SJSA1 (cell line): Measurements from ENCODE around the gene UCMA. TPM values are rescaled to one million over a fixed set of nuclear protein-coding genes. Genes with fewer than 3 reads are reported as not detected.
"Not testable (repeated sequence)": the region's sequence is repeated elsewhere in the genome, so short reads cannot be mapped to it uniquely, and the experiment has no call there.

Experiments
- DNase-seq, 2 experiments: peaks; one replicate each; pipeline ENCODE4 v3.0.0-alpha.2; 2015 to 2020; ENCODE audit warnings: low spot score in 2 of 2, low read depth in 1 of 2
- H3K27ac ChIP-seq: fragments of 250-450 bp; sonication (Bioruptor Pico); 2 replicates; pipeline ENCODE4 v1.5.1; 2020; ENCODE audit warnings: mild to moderate bottlenecking, moderate library complexity
- H3K27me3 ChIP-seq: fragments of 250-450 bp; sonication (Bioruptor Pico); replicated peaks from 2 replicates; pipeline ENCODE4 v1.5.1; 2020; ENCODE audit warnings: mild to moderate bottlenecking, moderate library complexity
- H3K36me3 ChIP-seq: fragments of 250-450 bp; sonication (Bioruptor Pico); 2 replicates; pipeline ENCODE4 v1.5.1; 2020; ENCODE audit warnings: mild to moderate bottlenecking
- H3K4me1 ChIP-seq: fragments of 250-450 bp; sonication (Bioruptor Pico); replicated peaks from 2 replicates; pipeline ENCODE4 v1.6.1; 2021; ENCODE audit warnings: mild to moderate bottlenecking
- H3K4me3 ChIP-seq: fragments of 250-450 bp; sonication (Bioruptor Pico); 2 replicates; pipeline ENCODE4 v1.5.1; 2020; ENCODE audit warnings: mild to moderate bottlenecking
- H3K9me3 ChIP-seq: fragments of 250-450 bp; sonication (Bioruptor Pico); replicated peaks from 2 replicates; pipeline ENCODE4 v1.5.1; 2020; ENCODE audit warnings: mild to moderate bottlenecking
- total RNA-seq: library from RNA; depleted of rRNA; stranded (reverse); fragments of >200 nt; shearing (Covaris generic); gene quantifications from 2 replicates; pipeline ENCODE4 v1.2.3, GENCODE V29; 2014; rRNA removed

The UCMA gene
- total RNA-seq, result not detected in 2 replicates

- peaks cover 4% of the 10 kb centered on the region; the same call in 1 of the 2 replicates for H3K27me3 ChIP-seq
- H3K36me3 ChIP-seq, result no peaks in the 10 kb centered on the region
- no peaks in the 10 kb centered on the region for H3K9me3 ChIP-seq
- no peaks in the 10 kb centered on the region for H3K4me1 ChIP-seq
- H3K27ac ChIP-seq, result no peak within 1 kb of the TSS
- H3K4me3 ChIP-seq, result no peak within 1 kb of the TSS
- no peak for DNase-seq
Observed at GRCh38 chr10:13234172-13234571, at the start of gene UCMA. TSS of gene UCMA (minus strand) at chr10:13234374. CDS start at chr10:13234258, 116 bp downstream.

DNA sequence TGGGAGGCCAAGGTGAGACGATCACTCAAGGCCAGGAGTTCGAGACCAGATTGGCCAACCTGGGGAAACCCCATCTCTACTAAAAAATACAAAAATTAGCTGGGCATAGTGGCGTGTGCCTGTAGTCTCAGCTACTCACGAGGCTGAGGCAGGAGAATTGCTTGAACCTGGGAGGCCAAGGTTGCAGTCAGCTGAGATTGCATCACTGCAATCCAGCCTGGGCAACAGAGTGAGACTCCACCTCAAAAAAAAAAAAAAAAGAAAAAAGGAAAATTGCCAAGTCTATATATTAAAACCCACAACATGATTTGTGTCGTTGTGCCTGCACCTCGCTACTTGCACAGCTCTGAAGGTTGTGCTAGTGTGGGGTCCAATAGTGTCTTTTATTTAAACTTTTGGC lies 48.2 kb upstream of the UCMA start:
- H3K27ac ChIP-seq, H3K36me3 ChIP-seq, H3K4me3 ChIP-seq, H3K9me3 ChIP-seq, H3K4me1 ChIP-seq, DNase-seq, H3K27me3 ChIP-seq: not testable (repeated sequence)

- no peaks in the 10 kb centered on the region for H3K9me3 ChIP-seq
- H3K36me3 ChIP-seq, result no peaks in the 10 kb centered on the region; the same call in 1 of the 2 replicates
- H3K4me1 ChIP-seq, result no peaks in the 10 kb centered on the region
- no peak overlapping the region for H3K4me3 ChIP-seq
- no peak overlapping the region for H3K27ac ChIP-seq
- no peak for DNase-seq
- no peaks in the 10 kb centered on the region for H3K27me3 ChIP-seq
Observed at GRCh38 chr10:13276749-13277365, 42.7 kb upstream of the UCMA start.

DNA sequence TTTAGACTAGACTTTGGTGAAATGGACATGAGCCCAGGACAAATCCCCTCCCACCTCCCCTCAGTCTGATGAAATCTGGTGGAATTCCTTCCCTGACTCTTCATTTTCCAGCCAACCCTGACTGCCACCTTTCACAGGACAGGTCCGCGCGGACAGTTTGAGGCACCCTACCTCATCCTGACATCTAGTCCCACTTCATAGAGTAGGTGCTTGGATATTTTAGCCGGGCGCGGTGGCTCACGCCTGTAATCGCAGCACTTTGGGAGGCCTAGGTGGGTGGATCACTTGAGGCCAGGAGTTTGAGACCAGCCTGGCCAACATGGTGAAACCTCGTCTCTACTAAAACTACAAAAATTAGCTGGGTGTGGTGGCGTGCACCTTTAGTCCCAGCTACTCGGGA lies 42.0 kb upstream of the UCMA start:
- H3K27me3 ChIP-seq, H3K27ac ChIP-seq, H3K4me1 ChIP-seq, H3K9me3 ChIP-seq, H3K36me3 ChIP-seq, DNase-seq, H3K4me3 ChIP-seq: not testable (repeated sequence)

DNA sequence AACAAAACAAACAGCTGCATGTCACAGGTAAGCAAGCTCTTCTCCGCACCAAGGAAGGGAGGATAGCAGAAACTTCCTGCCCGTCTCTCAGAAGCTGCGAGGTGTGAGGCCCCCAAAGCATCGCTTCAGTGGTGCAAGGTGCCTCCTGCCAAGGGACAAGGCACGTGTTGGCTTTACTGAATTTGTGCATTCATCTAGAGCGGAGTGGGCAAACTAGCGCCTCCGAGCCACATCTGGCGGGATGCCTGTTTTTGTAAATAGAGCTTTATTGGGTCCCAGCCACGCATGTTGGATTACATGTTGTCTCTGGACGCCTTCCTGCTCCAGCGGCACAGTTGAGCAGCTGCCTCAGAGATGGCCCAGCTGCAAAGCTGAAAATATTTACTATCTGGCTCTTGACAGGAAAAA lies 38.0 kb upstream of the UCMA start:
- peaks cover 3% of the 10 kb centered on the region; the same call in 1 of the 2 replicates for H3K4me1 ChIP-seq
- H3K9me3 ChIP-seq, result no peaks in the 10 kb centered on the region
- no peak for DNase-seq
- no peak overlapping the region for H3K4me3 ChIP-seq
- no peaks in the 10 kb centered on the region for H3K36me3 ChIP-seq
- H3K27me3 ChIP-seq, result no peaks in the 10 kb centered on the region
- no peak overlapping the region for H3K27ac ChIP-seq

- no peak overlapping the region for H3K4me3 ChIP-seq
- H3K27me3 ChIP-seq, result no peaks in the 10 kb centered on the region
- H3K36me3 ChIP-seq, result no peaks in the 10 kb centered on the region
- no peak overlapping the region for H3K27ac ChIP-seq
- peaks cover 3% of the 10 kb centered on the region; the same call in 1 of the 2 replicates for H3K4me1 ChIP-seq
- peak; percentile 31 to 51 for DNase-seq
- no peaks in the 10 kb centered on the region for H3K9me3 ChIP-seq
Observed at GRCh38 chr10:13271552-13272163, 37.5 kb upstream of the UCMA start.

GRCh38 chr10:13270877-13271551 lies 36.8 kb upstream of the UCMA start:
- Histone ChIP-seq H3K4me1 (peaks cover 3% of the 10 kb centered on the region; the same call in 1 of the 2 replicates), H3K36me3 (no peaks in the 10 kb centered on the region), H3K27ac (no peak overlapping the region), H3K27me3 (no peaks in the 10 kb centered on the region), H3K9me3 (no peaks in the 10 kb centered on the region), H3K4me3 (no peak overlapping the region)
- no peak for DNase-seq

- DNase-seq, result no peak
Observed at GRCh38 chr10:13268841-13269240, 34.7 kb upstream of the UCMA start.

DNA sequence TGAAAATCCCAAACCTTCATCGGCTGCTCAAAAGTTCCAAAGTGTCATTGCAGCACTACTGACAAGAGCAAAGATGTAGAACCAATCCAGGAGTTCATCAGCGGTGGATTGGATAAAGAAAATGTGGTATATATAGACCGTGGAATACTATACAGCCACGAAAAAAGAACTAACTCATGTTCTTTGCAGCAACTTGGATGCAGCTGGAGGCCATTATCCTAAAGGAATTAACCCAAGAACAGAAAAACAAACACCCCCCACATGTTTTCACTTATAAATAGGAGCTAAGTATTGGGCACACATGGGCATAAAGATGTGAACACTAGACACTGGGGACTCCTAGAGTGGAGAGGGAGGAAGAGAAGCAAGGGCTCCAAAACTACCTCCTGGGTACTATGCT lies 34.1 kb upstream of the UCMA start:
- Histone ChIP-seq H3K27ac (no peak overlapping the region), H3K27me3 (no peaks in the 10 kb centered on the region; the same call in 1 of the 2 replicates), H3K9me3 (no peaks in the 10 kb centered on the region), H3K36me3 (no peaks in the 10 kb centered on the region), H3K4me3 (no peak overlapping the region), H3K4me1 (peaks cover 3% of the 10 kb centered on the region; the same call in 1 of the 2 replicates)
- no peak for DNase-seq

More at GRCh38 chr10:13268841-13269240, 34.7 kb upstream of the UCMA start:
- Histone ChIP-seq H3K4me1 (peaks cover 3% of the 10 kb centered on the region; the same call in 1 of the 2 replicates), H3K9me3 (no peaks in the 10 kb centered on the region), H3K4me3 (no peak overlapping the region), H3K27ac (no peak overlapping the region), H3K36me3 (no peaks in the 10 kb centered on the region), H3K27me3 (no peaks in the 10 kb centered on the region; the same call in 1 of the 2 replicates)

- no peak overlapping the region for H3K4me3 ChIP-seq
- no peaks in the 10 kb centered on the region for H3K4me1 ChIP-seq
- no peaks in the 10 kb centered on the region for H3K36me3 ChIP-seq
- no peak overlapping the region for H3K27ac ChIP-seq
- DNase-seq, result no peak
- no peaks in the 10 kb centered on the region for H3K9me3 ChIP-seq
- no peaks in the 10 kb centered on the region; the same call in 1 of the 2 replicates for H3K27me3 ChIP-seq
Observed at GRCh38 chr10:13263591-13263990, 29.4 kb upstream of the UCMA start.

DNA sequence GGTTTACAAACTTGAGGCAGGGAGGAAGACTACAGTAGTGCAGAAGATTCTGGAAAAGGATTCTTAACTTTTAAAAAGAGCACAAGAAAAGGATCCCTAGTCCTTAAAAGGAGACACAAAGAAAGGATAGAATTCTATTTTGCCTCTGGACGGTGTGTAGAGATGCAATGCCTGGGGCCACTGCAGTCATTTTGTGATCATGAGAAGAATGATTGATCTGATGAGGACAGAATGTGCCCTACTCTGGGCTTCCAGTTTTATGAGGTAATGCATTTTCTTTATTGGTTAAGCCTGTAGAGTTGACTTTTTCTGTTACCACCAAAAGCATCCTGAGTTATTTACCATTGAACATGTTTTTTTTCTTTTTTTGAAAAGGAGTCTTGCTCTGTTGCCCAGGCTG lies 28.3 kb upstream of the UCMA start:
- DNase-seq, result no peak
- Histone ChIP-seq H3K4me1 (no peaks in the 10 kb centered on the region), H3K27me3 (no peaks in the 10 kb centered on the region; the same call in 1 of the 2 replicates), H3K36me3 (no peaks in the 10 kb centered on the region), H3K9me3 (no peaks in the 10 kb centered on the region), H3K27ac (no peak overlapping the region), H3K4me3 (no peak overlapping the region)

GRCh38 chr10:13257621-13258140 lies 23.5 kb upstream of the UCMA start:
- no peak for DNase-seq
- Histone ChIP-seq H3K4me1 (no peaks in the 10 kb centered on the region), H3K4me3 (no peak overlapping the region), H3K27ac (no peak overlapping the region), H3K9me3 (no peaks in the 10 kb centered on the region), H3K27me3 (peaks cover 13% of the 10 kb centered on the region; the same call in 1 of the 2 replicates), H3K36me3 (no peaks in the 10 kb centered on the region)

GRCh38 chr10:13256627-13257026 lies 22.5 kb upstream of the UCMA start:
- no peak overlapping the region for H3K27ac ChIP-seq
- H3K4me3 ChIP-seq, result no peak overlapping the region
- H3K36me3 ChIP-seq, result no peaks in the 10 kb centered on the region
- H3K4me1 ChIP-seq, result no peaks in the 10 kb centered on the region
- H3K9me3 ChIP-seq, result no peaks in the 10 kb centered on the region
- peaks cover 13% of the 10 kb centered on the region; the same call in 1 of the 2 replicates for H3K27me3 ChIP-seq
- no peak for DNase-seq

DNA sequence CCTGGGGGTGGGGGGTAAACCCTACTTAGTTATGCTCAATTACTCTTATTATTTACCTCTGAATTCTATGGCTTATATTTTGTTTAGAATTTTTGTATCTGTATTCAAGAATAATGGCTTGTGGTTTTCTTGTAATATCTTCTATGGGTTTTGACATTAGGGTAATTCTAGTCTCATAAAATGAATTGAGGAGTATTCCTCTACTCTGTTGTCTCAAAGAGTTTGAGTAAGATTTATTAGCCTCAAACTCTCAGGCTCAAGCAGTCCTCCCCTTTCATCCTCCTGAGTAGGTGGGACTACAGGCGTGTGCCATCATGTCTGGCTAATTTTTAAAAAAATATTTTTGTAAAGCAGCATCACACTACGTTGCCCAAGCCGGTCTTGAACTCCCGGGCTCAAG lies 19.6 kb upstream of the UCMA start:
- Histone ChIP-seq H3K27ac (no peak overlapping the region), H3K36me3 (no peaks in the 10 kb centered on the region), H3K4me3 (no peak overlapping the region), H3K27me3 (peaks cover 13% of the 10 kb centered on the region; the same call in 1 of the 2 replicates), H3K9me3 (no peaks in the 10 kb centered on the region), H3K4me1 (no peaks in the 10 kb centered on the region)
- no peak for DNase-seq
